Erythroblast (primary cell): ENCODE data around the gene STEAP1B.

Experiments
- GATA1 ChIP-seq: IDR thresholded peaks from 2 replicates; pipeline ENCODE4 v1.6.1; 2011; ENCODE audit warnings: low read depth, mild to moderate bottlenecking, control low read depth, low read length, moderate library complexity
- POLR2A ChIP-seq: IDR thresholded peaks from 2 replicates; pipeline ENCODE4 v1.6.1; 2011; ENCODE audit warnings: mild to moderate bottlenecking, low read length

- TF ChIP-seq POLR2A (no peak), GATA1 (no peak)
These were observed 70.6 kb downstream of the STEAP1B start for GRCh38 chr7:22429386-22429785.
